Measurements from ENCODE around the gene LEP. TPM values are rescaled to one million over a fixed set of nuclear protein-coding genes. Genes with fewer than 3 reads are reported as not detected.

LEP gene
- total RNA-seq, 1 experiment from 2014 or later = not detected

DNA sequence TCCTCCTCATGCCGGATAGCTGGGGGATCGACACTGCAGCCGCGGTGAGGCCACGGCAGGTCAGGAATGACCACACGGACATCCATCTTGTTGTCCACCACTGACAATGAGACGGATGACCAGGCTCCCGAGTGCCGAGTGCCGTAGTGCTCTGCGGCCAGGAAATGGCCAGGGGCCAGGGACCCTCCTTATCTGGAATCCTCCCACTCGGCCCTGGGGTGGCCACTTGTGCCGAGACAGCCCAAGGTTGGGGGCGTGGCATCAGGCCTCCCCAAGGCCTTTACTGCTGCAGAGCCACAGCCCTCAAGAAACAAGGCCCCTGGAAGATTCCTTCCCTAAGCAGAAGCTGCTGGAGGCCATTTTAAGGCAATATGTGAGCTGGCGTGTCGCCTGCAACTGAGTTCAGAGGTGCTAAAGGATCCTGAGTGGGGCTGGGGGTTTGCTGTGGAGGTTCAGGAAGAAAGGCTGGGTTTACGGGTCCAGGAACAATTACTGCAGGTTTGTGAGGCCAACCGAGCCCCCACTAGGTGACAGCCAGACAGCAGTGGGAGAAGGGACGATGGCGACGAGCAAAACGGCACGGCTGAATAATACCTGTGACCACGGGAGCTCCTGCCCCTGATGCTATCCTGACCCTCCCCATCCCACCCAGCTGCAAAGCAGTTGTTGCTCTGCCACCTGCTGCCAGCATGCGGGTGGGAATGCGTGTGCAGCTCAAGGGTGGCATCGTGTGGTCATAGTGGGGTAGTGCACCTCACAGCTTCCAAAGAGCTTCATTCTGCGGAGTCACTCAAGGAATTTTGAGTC, 31.6 kb upstream of the LEP start:
- RAD21 ChIA-PET (ENCODE audit: low non-redundant PET in 1 of 2, low total read pairs in 2 of 2, uncharacterized antibody in 2 of 2, unreplicated experiment in 2 of 2) = interaction anchor here (0.5 to 1.9 kb wide), 16 partner anchors 74 to 695 kb away, joined by 3 to 21 read pairs (median 4); no protein-coding TSS in a partner anchor
- Histone ChIP-seq H3K9me2 (ENCODE audit: insufficient read depth) (no peaks in the 10 kb centered on the region), H3K4me2 (ENCODE audit: low read length) (0 out of 2 replicates have a peak overlapping the region, but pooled peaks have one; percentile 13), H3K9me3 (ENCODE audit: control insufficient read depth in 1 of 2, insufficient read depth in 1 of 2, low read depth in 1 of 2, low read length in 2 of 2) (no peaks in the 10 kb centered on the region), H2AFZ (ENCODE audit: low read depth, low read length, poor library complexity, severe bottlenecking) (no peak overlapping the region), H3K27me3 (ENCODE audit: insufficient read depth, low read length) (no peaks in the 10 kb centered on the region; the same call in 1 of the 2 replicates), H3K4me1 (ENCODE audit: control insufficient read depth in 1 of 2, insufficient read depth in 2 of 2, low read length in 2 of 2) (no peaks in the 10 kb centered on the region), H3K27ac (ENCODE audit: low read depth, low read length) (no peak overlapping the region), H4K20me1 (ENCODE audit: insufficient read depth) (no peaks in the 10 kb centered on the region), H3K79me2 (ENCODE audit: insufficient read depth, low read length) (no peaks in the 10 kb centered on the region), H3K36me3 (ENCODE audit: control insufficient read depth in 1 of 2, insufficient read depth in 2 of 2, low read length in 2 of 2) (no peaks in the 10 kb centered on the region), H3K4me3 (replicated peaks in 1 of 2; ENCODE audit: low read depth in 1 of 2, low read length in 2 of 2) (no peak overlapping the region), H3K9ac (ENCODE audit: low read length) (no peak overlapping the region)
- peak; percentile 74 for ATAC-seq
- CTCF ChIA-PET = interaction anchor here (0.7 to 3.2 kb wide), 26 partner anchors 9 to 1102 kb away, joined by 3 to 41 read pairs (median 4); partner anchors contain the start of gene ARF5
- no TSS peak for BruUV-seq (replicated peaks)
- POLR2A ChIA-PET = interaction anchor here (1.0 to 1.7 kb wide), 3 partner anchors 73 to 621 kb away, joined by 3 to 8 read pairs (median 3); partner anchors contain the start of gene ARF5
- intact Hi-C loops (cut with micrococcal nuclease) = loop anchor here (1.0 to 5.0 kb wide), 4 partner anchors 174 to 1407 kb away; no protein-coding TSS in a partner anchor
- peak; percentile 63 for DNase-seq (ENCODE audit: low read depth, low spot score)
- no peak for TF ChIP-seq EGR1 (IDR thresholded peaks at IDR 0.05; ENCODE audit: low read depth)
- peak; percentile 100 for TF ChIP-seq RAD21 (IDR thresholded peaks at IDR 0.05; ENCODE audit: low read depth)
- TF ChIP-seq, protein P1, sequence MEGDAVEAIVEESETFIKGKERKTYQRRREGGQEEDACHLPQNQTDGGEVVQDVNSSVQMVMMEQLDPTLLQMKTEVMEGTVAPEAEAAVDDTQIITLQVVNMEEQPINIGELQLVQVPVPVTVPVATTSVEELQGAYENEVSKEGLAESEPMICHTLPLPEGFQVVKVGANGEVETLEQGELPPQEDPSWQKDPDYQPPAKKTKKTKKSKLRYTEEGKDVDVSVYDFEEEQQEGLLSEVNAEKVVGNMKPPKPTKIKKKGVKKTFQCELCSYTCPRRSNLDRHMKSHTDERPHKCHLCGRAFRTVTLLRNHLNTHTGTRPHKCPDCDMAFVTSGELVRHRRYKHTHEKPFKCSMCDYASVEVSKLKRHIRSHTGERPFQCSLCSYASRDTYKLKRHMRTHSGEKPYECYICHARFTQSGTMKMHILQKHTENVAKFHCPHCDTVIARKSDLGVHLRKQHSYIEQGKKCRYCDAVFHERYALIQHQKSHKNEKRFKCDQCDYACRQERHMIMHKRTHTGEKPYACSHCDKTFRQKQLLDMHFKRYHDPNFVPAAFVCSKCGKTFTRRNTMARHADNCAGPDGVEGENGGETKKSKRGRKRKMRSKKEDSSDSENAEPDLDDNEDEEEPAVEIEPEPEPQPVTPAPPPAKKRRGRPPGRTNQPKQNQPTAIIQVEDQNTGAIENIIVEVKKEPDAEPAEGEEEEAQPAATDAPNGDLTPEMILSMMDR (IDR thresholded peaks at IDR 0.05 in 2 of 3, conservative IDR thresholded peaks at IDR 0.05 in 1 of 3; ENCODE audit: borderline replicate concordance in 1 of 3, insufficient read depth in 1 of 3, low read depth in 2 of 3, low read length in 2 of 3) = peak; percentile 98 to 99 (median 98)

DNA sequence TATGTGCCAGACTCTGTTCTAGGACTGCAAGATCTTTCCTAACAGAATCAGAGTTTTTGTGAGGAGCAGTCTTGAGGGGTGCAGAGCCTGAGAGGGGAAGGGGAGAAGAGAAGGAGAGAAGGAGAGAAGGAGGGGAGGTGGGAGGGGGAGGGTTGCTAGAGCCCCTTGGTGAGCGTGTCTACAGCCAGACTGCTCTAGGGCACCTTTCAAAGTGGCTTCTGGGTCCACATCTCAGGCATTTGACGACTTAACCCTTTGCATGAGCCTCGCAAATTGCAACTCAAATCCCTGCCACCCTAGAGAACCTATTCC, 31.1 kb upstream of the LEP start:
- 0 out of 2 replicates have a peak overlapping the region, but pooled peaks have one; percentile 13 for H3K4me2 ChIP-seq (ENCODE audit: low read length)
- ChIA-PET RAD21 (ENCODE audit: low non-redundant PET in 1 of 2, low total read pairs in 2 of 2, uncharacterized antibody in 2 of 2, unreplicated experiment in 2 of 2) (interaction anchor here (0.5 to 1.9 kb wide), 16 partner anchors 74 to 695 kb away, joined by 3 to 21 read pairs (median 4); no protein-coding TSS in a partner anchor), POLR2A (interaction anchor here (1.0 to 1.7 kb wide), 3 partner anchors 74 to 621 kb away, joined by 3 to 8 read pairs (median 3); partner anchors contain the start of gene ARF5), CTCF (interaction anchor here (0.7 to 3.2 kb wide), 22 partner anchors 8 to 1103 kb away, joined by 3 to 41 read pairs (median 5); partner anchors contain the start of gene ARF5)
- no peaks in the 10 kb centered on the region for H3K36me3 ChIP-seq (ENCODE audit: control insufficient read depth in 1 of 2, insufficient read depth in 2 of 2, low read length in 2 of 2)
- TF ChIP-seq, protein P2, sequence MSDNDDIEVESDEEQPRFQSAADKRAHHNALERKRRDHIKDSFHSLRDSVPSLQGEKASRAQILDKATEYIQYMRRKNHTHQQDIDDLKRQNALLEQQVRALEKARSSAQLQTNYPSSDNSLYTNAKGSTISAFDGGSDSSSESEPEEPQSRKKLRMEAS (IDR thresholded peaks at IDR 0.05) = no peak
- TF ChIP-seq TCF7L2 (IDR thresholded peaks at IDR 0.05; ENCODE audit: borderline replicate concordance, extremely low read depth, insufficient read depth, insufficient read length) (no peak), ELF1 (IDR thresholded peaks at IDR 0.05; ENCODE audit: borderline replicate concordance, low read depth) (no peak), ZNF274 (IDR thresholded peaks at IDR 0.05; ENCODE audit: low read depth, low read length) (no peak), JUND (IDR thresholded peaks at IDR 0.05) (no peak)
- TF ChIP-seq, protein P1 (IDR thresholded peaks at IDR 0.05 in 2 of 3, conservative IDR thresholded peaks at IDR 0.05 in 1 of 3; ENCODE audit: borderline replicate concordance in 1 of 3, insufficient read depth in 1 of 3, low read depth in 2 of 3, low read length in 2 of 3) = no peak
- no peaks in the 10 kb centered on the region for H3K9me2 ChIP-seq (ENCODE audit: insufficient read depth)
- ATAC-seq = peak; percentile 18
- H3K27ac ChIP-seq (ENCODE audit: low read depth, low read length) = no peak overlapping the region
- no peak overlapping the region for H3K4me3 ChIP-seq (replicated peaks in 1 of 2; ENCODE audit: low read depth in 1 of 2, low read length in 2 of 2)
- H3K9ac ChIP-seq (ENCODE audit: low read length) = no peak overlapping the region
- H3K79me2 ChIP-seq (ENCODE audit: insufficient read depth, low read length) = no peaks in the 10 kb centered on the region
- no peaks in the 10 kb centered on the region for H3K9me3 ChIP-seq (ENCODE audit: control insufficient read depth in 1 of 2, insufficient read depth in 1 of 2, low read depth in 1 of 2, low read length in 2 of 2)
- no peaks in the 10 kb centered on the region for H4K20me1 ChIP-seq (ENCODE audit: insufficient read depth)
- no peak for DNase-seq (ENCODE audit: low read depth, low spot score)
- H2AFZ ChIP-seq (ENCODE audit: low read depth, low read length, poor library complexity, severe bottlenecking) = no peak overlapping the region
- no TSS peak for BruUV-seq (replicated peaks)
- no peaks in the 10 kb centered on the region; the same call in 1 of the 2 replicates for H3K27me3 ChIP-seq (ENCODE audit: insufficient read depth, low read length)
- no peaks in the 10 kb centered on the region for H3K4me1 ChIP-seq (ENCODE audit: control insufficient read depth in 1 of 2, insufficient read depth in 2 of 2, low read length in 2 of 2)
- intact Hi-C loops (cut with micrococcal nuclease) = no loop called here
